Spleen (tissue), 11 donors: ENCODE results near the gene ZFYVE1. TPM values are rescaled to one million over a fixed set of nuclear protein-coding genes. Genes with fewer than 3 reads are reported as not detected.

Experiments
- DNase-seq: peaks from one replicate; pipeline ENCODE4 v3.0.0-alpha.2; 2020
- H3K27ac ChIP-seq, 8 donors: fragments of 200-600 bp; sonication (generic) in 7 of 8; 1 replicate in 4 of 8; 2 replicates in 4 of 8; pipeline versions ENCODE4 v1.5.0 to v1.8.0; 2016 to 2021; ENCODE audit warnings: inconsistent platforms in 4 of 8, mild to moderate bottlenecking in 4 of 8, moderate library complexity in 1 of 8
- H3K27me3 ChIP-seq, 7 donors: fragments of 200-600 bp; sonication (generic) in 6 of 7; replicated peaks in 1 of 7; 1 replicate in 4 of 7; 2 replicates in 3 of 7; pipeline versions ENCODE4 v1.5.0 to v1.8.0; 2016 to 2021; ENCODE audit warnings: inconsistent platforms in 3 of 7, mild to moderate bottlenecking in 1 of 7
- H3K36me3 ChIP-seq, 6 donors: fragments of 200-600 bp; sonication (generic) in 5 of 6; 1 replicate in 4 of 6; 2 replicates in 2 of 6; pipeline versions ENCODE4 v1.5.0 to v1.8.0; 2016 to 2021; ENCODE audit warnings: inconsistent platforms in 2 of 6
- H3K4me1 ChIP-seq, 6 donors: fragments of 200-600 bp; sonication (generic) in 5 of 6; 1 replicate in 3 of 6; 2 replicates in 3 of 6; pipeline versions ENCODE4 v1.5.0 to v1.8.0; 2016 to 2021; ENCODE audit warnings: inconsistent platforms in 3 of 6
- H3K4me3 ChIP-seq, 8 donors: fragments of 200-600 bp; sonication (generic) in 7 of 8; 1 replicate in 4 of 8; 2 replicates in 4 of 8; pipeline versions ENCODE4 v1.5.0 to v1.8.0; 2016 to 2021; ENCODE audit warnings: inconsistent platforms in 4 of 8, mild to moderate bottlenecking in 4 of 8, moderate library complexity in 2 of 8
- H3K9me3 ChIP-seq, 8 donors: fragments of 200-600 bp; sonication (generic) in 7 of 8; 1 replicate in 4 of 8; 2 replicates in 4 of 8; pipeline versions ENCODE4 v1.5.0 to v1.8.0; 2016 to 2021; ENCODE audit warnings: inconsistent platforms in 4 of 8
- POLR2A ChIP-seq, 3 donors: fragments of 450-650 bp; IDR thresholded peaks; one replicate each; pipeline ENCODE4 v1.5.1; 2017; ENCODE audit warnings: antibody characterized with exemption in 3 of 3, mild to moderate bottlenecking in 1 of 3
- POLR2AphosphoS5 ChIP-seq, 3 donors: sonication (generic); formaldehyde crosslinking; IDR thresholded peaks; one replicate each; pipeline ENCODE4 v1.5.1; 2017; ENCODE audit warnings: antibody characterized with exemption in 3 of 3
- WGBS, 5 donors: extraction: QIAGEN DNeasy Blood & Tissue Kit in 3 of 5; methylation state at CpG; one replicate each; pipeline versions ENCODE4 v1.1.5 to v1.1.7; 2013 to 2018; 5-methylcytosine and 5-hydroxymethylcytosine counted together
- intact Hi-C: fragments of 100-400 bp; cut with DNase I; formaldehyde crosslinking; loops from one replicate; pipeline ENCODE4 v1.15.0; 2023; ENCODE audit warnings: low total_unique reads
- polyA plus RNA-seq, 3 donors: library from polyadenylated mRNA; stranded (reverse); fragments of 200-250 nt; gene quantifications; one replicate each; pipeline ENCODE4 v1.2.1, GENCODE V29; 2013
- total RNA-seq, 7 donors: library from RNA; depleted of rRNA in 3 of 7; stranded (reverse); fragments of >200 nt in 3 of 7; fragmentation: NEBNext Ultra II Directional in 4 of 7; extraction: Animal tissue kit (Norgen Biotek cat#: 25700) in 4 of 7; gene quantifications; one replicate each; pipeline versions ENCODE4 v1.1.0 to v1.2.1, GENCODE V29; 2016 to 2021
- TF ChIP-seq, protein P1 (sequence below), 11 experiments: fragments of 200-600 bp in 7 of 11; fragments of 450-650 bp in 4 of 11; sonication (generic) in 4 of 11; IDR thresholded peaks in 8 of 11; conservative IDR thresholded peaks in 3 of 11; 1 replicate in 7 of 11; 2 replicates in 4 of 11; pipeline versions ENCODE4 v1.4.0 to v1.8.0; 2016 to 2021; ENCODE audit warnings: antibody characterized with exemption in 11 of 11, inconsistent platforms in 4 of 11, mild to moderate bottlenecking in 1 of 11
- donor health status: healthy with polysubstance abuse.
- donor health status: DM: no; HTN: no; CAD: no; lungs with moderate emphysema.
- donor health status: DM: no; HTN: no; CAD: no.
- donor health status: Bipolar disorder and iron deficiency.
- donor health status: healthy.
- donor health status: DM: no; HTN: no; CAD: no.
- donor health status: DM: yes; HTN: yes; CAD: no.

ZFYVE1 gene
- total and polyA plus RNA-seq, 10 donors, result 2.8 to 23.3 (median 19.2) TPM

DNA sequence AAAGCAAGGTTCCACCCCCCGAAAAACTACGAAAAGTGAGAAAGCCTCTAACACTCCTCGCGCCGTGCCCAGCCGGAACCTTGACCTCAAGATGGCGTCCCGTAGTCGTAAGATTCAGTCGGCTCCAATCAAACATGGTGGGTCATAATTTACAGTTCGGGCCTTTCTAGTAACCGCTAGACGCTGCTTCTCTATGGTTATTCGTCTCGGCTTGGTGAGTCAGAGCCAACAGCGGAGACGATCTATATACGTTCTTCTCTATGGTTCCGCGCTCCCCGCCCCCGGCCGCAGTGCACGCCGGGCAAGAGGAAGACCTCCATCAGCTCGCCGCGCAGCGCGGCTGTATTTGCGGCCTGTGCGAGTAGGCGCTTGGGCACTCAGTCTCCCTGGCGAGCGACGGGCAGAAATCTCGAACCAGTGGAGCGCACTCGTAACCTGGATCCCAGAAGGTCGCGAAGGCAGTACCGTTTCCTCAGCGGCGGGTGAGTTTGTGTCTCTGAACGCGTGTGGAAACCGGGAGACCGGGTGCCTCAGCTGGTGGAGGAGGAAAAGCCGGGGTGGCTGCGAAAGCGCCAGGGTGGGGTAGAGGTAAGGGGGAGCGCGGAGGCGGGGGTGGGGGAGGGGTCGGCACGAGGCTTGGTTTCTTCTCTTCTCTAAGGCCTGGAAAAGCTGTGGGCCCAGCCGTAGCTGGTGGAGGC, 31.5 kb upstream of the ZFYVE1 start, which contains the start of gene RBM25:
TSS of gene RBM25 (plus strand) at position 311 of the 698 bp plus-strand sequence. CDS start 13,108 bp downstream, outside the sequence.
- Histone ChIP-seq H3K9me3 (no peaks in the 10 kb centered on the region), H3K27ac (peak within 1 kb of the TSS; percentile 93 to 96 (median 95)), H3K36me3 (peaks cover 0 to 24% (median 0%) of the 10 kb centered on the region in 6 donors), H3K4me3 (peak within 1 kb of the TSS; percentile 67 to 94 (median 78)), H3K4me1 (peaks cover 34 to 54% (median 49%) of the 10 kb centered on the region in 6 donors), H3K27me3 (no peaks in the 10 kb centered on the region)
- peak; percentile 99 for DNase-seq
- WGBS, 5 donors, result 0 to 1% (median 1%) methylated on average over 18 to 57 of the region's 57 CpGs
- TF ChIP-seq POLR2A (IDR thresholded peaks at IDR 0.05) (peak; percentile 89 to 96 (median 94)), POLR2AphosphoS5 (IDR thresholded peaks at IDR 0.05) (peak; percentile 99 to 100 (median 100))
- TF ChIP-seq, protein P1, sequence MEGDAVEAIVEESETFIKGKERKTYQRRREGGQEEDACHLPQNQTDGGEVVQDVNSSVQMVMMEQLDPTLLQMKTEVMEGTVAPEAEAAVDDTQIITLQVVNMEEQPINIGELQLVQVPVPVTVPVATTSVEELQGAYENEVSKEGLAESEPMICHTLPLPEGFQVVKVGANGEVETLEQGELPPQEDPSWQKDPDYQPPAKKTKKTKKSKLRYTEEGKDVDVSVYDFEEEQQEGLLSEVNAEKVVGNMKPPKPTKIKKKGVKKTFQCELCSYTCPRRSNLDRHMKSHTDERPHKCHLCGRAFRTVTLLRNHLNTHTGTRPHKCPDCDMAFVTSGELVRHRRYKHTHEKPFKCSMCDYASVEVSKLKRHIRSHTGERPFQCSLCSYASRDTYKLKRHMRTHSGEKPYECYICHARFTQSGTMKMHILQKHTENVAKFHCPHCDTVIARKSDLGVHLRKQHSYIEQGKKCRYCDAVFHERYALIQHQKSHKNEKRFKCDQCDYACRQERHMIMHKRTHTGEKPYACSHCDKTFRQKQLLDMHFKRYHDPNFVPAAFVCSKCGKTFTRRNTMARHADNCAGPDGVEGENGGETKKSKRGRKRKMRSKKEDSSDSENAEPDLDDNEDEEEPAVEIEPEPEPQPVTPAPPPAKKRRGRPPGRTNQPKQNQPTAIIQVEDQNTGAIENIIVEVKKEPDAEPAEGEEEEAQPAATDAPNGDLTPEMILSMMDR (IDR thresholded peaks at IDR 0.05 in 8 of 11, conservative IDR thresholded peaks at IDR 0.05 in 3 of 11), result peak in 3 of 11 experiments; percentile 16 to 39 (median 25)
- intact Hi-C loops, result no loop called here

DNA sequence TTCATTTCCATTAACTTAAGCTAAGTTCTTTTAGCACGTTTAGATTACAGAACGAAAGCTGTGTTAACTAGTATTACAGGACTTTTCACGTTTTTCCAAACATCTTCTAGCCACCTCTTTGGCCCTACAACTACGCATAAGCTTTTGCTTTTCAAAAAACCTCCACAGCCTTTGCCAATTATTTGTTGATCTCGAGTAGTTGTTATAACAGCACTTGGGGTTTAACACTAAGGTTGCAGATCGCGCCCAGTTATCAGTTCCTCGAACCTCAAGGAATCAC, 31.0 kb upstream of the ZFYVE1 start:
- H3K9me3 ChIP-seq, result no peaks in the 10 kb centered on the region
- H3K4me1 ChIP-seq, result peaks cover 33 to 49% (median 45%) of the 10 kb centered on the region in 6 donors
- intact Hi-C loops, result no loop called here
- peak overlapping the region; percentile 93 to 96 (median 95) for H3K27ac ChIP-seq
- 6 to 13% (median 9%) methylated on average over 8 of the region's 8 CpGs for WGBS, 5 donors
- TF ChIP-seq POLR2AphosphoS5 (IDR thresholded peaks at IDR 0.05) (no peak), POLR2A (IDR thresholded peaks at IDR 0.05) (no peak)
- TF ChIP-seq, protein P1 (IDR thresholded peaks at IDR 0.05 in 8 of 11, conservative IDR thresholded peaks at IDR 0.05 in 3 of 11), result no peak
- no peak for DNase-seq
- H3K27me3 ChIP-seq, result no peaks in the 10 kb centered on the region
- peaks cover 0 to 19% (median 0%) of the 10 kb centered on the region in 6 donors for H3K36me3 ChIP-seq
- peak overlapping the region; percentile 67 to 94 (median 78) for H3K4me3 ChIP-seq

DNA sequence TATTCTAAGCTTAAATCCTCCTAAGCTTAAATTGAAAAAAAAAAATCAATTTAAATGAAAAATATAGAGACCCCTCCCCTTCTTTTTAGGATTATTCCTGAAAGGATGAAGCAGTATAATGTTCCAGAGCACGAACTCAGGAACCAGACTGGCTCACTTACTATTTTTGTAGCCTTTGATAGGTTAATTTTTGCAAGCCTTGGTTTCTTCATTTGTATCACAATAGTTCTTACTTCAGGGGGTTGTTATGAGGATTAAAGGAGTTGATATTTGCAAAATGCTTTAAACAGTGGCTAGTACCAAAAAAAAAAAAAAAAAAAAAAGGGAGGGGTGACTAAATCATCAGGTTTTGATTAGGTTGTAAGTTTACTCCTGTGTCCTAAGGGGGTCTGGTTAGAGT, 28.3 kb upstream of the ZFYVE1 start:
- intact Hi-C loops, result no loop called here
- no peak for DNase-seq
- TF ChIP-seq POLR2A (IDR thresholded peaks at IDR 0.05), result no peak
- no peak for TF ChIP-seq POLR2AphosphoS5 (IDR thresholded peaks at IDR 0.05)
- TF ChIP-seq, protein P1 (IDR thresholded peaks at IDR 0.05 in 8 of 11, conservative IDR thresholded peaks at IDR 0.05 in 3 of 11), result no peak
- no peak overlapping the region for H3K27ac ChIP-seq
- no peaks in the 10 kb centered on the region for H3K9me3 ChIP-seq
- H3K27me3 ChIP-seq, result no peaks in the 10 kb centered on the region
- no peak overlapping the region for H3K4me3 ChIP-seq
- H3K36me3 ChIP-seq, result peaks cover 0 to 3% (median 0%) of the 10 kb centered on the region in 6 donors
- 86 to 95% (median 94%) methylated on average over 1 of the region's 1 CpG for WGBS, 5 donors
- peaks cover 10 to 22% (median 20%) of the 10 kb centered on the region in 6 donors for H3K4me1 ChIP-seq

DNA sequence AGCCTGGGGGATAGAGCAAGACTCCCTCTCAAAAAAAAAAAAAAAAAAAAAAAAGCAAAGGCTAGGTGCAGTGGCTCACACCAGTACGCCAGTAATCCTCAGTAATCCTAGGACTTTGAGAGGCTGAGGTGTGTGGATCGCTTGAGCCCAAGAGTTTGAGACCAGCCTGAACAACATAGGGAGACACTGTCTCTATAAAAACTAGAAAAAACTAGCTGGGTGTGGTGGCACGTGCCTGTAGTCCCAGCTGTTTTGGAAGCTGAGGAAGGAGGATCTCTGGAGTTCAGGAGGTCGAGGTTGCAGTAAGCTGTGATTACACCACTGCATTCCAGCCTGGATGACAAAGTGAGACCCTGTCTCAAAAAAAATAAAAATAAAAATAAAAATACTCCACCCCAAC, 22.5 kb upstream of the ZFYVE1 start:
- no peak overlapping the region for H3K4me3 ChIP-seq
- WGBS, 5 donors, result 64 to 81% (median 77%) methylated on average over 4 of the region's 4 CpGs
- H3K36me3 ChIP-seq, result no peaks in the 10 kb centered on the region
- no peak for DNase-seq
- intact Hi-C loops, result no loop called here
- H3K9me3 ChIP-seq, result no peaks in the 10 kb centered on the region
- H3K27me3 ChIP-seq, result no peaks in the 10 kb centered on the region
- no peak for TF ChIP-seq POLR2A (IDR thresholded peaks at IDR 0.05)
- TF ChIP-seq, protein P1 (IDR thresholded peaks at IDR 0.05 in 8 of 11, conservative IDR thresholded peaks at IDR 0.05 in 3 of 11), result no peak
- no peak for TF ChIP-seq POLR2AphosphoS5 (IDR thresholded peaks at IDR 0.05)
- no peak overlapping the region for H3K27ac ChIP-seq
- H3K4me1 ChIP-seq, result no peaks in the 10 kb centered on the region
